ENCODE measurements around the gene C1QL4.

C1QL4 gene

GRCh38 chr12:49347311-49348193, 10.6 kb upstream of the C1QL4 start:
- DNase-seq (ENCODE audit: low read depth), result peak; percentile 88

- peak; percentile 46 for DNase-seq (ENCODE audit: low read depth)
Observed at GRCh38 chr12:49346659-49347310, 9.8 kb upstream of the C1QL4 start, which contains the start of gene DNAJC22. DNAJC22 (plus strand) TSS chr12:49346888; CDS start chr12:49348873, 1,985 bp downstream.

- DNase-seq (ENCODE audit: low read depth), result no peak
Observed at GRCh38 chr12:49345825-49346658, 9.1 kb upstream of the C1QL4 start.

- DNase-seq (ENCODE audit: low read depth), result no peak
Observed at GRCh38 chr12:49345051-49345824, 8.2 kb upstream of the C1QL4 start.

GRCh38 chr12:49344486-49345050, 7.6 kb upstream of the C1QL4 start:
- no peak for DNase-seq (ENCODE audit: low read depth)

- DNase-seq (ENCODE audit: low read depth), result no peak
Observed at GRCh38 chr12:49342914-49343731, 6.1 kb upstream of the C1QL4 start.

GRCh38 chr12:49342066-49342913, 5.3 kb upstream of the C1QL4 start:
- peak; percentile 55 for DNase-seq (ENCODE audit: low read depth)

GRCh38 chr12:49341777-49342065, 4.7 kb upstream of the C1QL4 start:
- DNase-seq (ENCODE audit: low read depth), result no peak

GRCh38 chr12:49340971-49341776, 4.2 kb upstream of the C1QL4 start:
- DNase-seq (ENCODE audit: low read depth), result no peak

GRCh38 chr12:49340095-49340870, 3.3 kb upstream of the C1QL4 start:
- no peak for DNase-seq (ENCODE audit: low read depth)

- DNase-seq (ENCODE audit: low read depth), result no peak
Observed at GRCh38 chr12:49339464-49339861, 2.5 kb upstream of the C1QL4 start.

GRCh38 chr12:49338830-49339463, 2.0 kb upstream of the C1QL4 start:
- DNase-seq (ENCODE audit: low read depth), result no peak

- no peak for DNase-seq (ENCODE audit: low read depth)
Observed at GRCh38 chr12:49335955-49336644, 888 bp downstream of the C1QL4 start.

GRCh38 chr12:49335118-49335954, 1.7 kb downstream of the C1QL4 start:
- no peak for DNase-seq (ENCODE audit: low read depth)

- no peak for DNase-seq (ENCODE audit: low read depth)
Observed at GRCh38 chr12:49334681-49335080, 2.3 kb downstream of the C1QL4 start.

GRCh38 chr12:49334226-49334625, 2.8 kb downstream of the C1QL4 start:
- no peak for DNase-seq (ENCODE audit: low read depth)

Measured in iris pigment epithelial cell (primary cell).